Neural cell (in vitro differentiated cells): Measurements from ENCODE around the gene DDX24. TPM values are rescaled to one million over a fixed set of nuclear protein-coding genes. Genes with fewer than 3 reads are reported as not detected.

ENCODE experiments used
- H2AFZ ChIP-seq: fragments of 200-600, 300-800 bp; sonication (generic), shearing (Covaris generic); 2 replicates; pipeline ENCODE4 v1.6.0; 2014; ENCODE audit warnings: low read depth, mild to moderate bottlenecking, antibody characterized with exemption, low read length, moderate library complexity
- H3F3A ChIP-seq: fragments of 200-600 bp; shearing (Covaris generic); 2 replicates; pipeline ENCODE4 v1.6.1; 2016; ENCODE audit warnings: mild to moderate bottlenecking, moderate library complexity, mixed read lengths, antibody characterized with exemption, low read length; ENCODE audit not compliant: insufficient read depth, poor library complexity, severe bottlenecking
- H3K27ac ChIP-seq: fragments of 200-600, 300-800 bp; sonication (generic), shearing (Covaris generic); 2 replicates; pipeline ENCODE4 v1.5.1; 2014; ENCODE audit warnings: mild to moderate bottlenecking, low read length, moderate library complexity
- H3K27me3 ChIP-seq: fragments of 300-800, 200-600 bp; sonication (generic), shearing (Covaris generic); 2 replicates; pipeline ENCODE4 v1.6.0; 2014; ENCODE audit warnings: mild to moderate bottlenecking, low read depth, low read length, moderate library complexity; ENCODE audit not compliant: insufficient read depth
- H3K36me3 ChIP-seq: fragments of 300-800, 200-600 bp; sonication (generic), shearing (Covaris generic); 2 replicates; pipeline ENCODE4 v1.5.1; 2014; ENCODE audit warnings: mild to moderate bottlenecking, antibody characterized with exemption, low read length, moderate library complexity; ENCODE audit not compliant: insufficient read depth
- H3K4me2 ChIP-seq: fragments of 300-800, 200-600 bp; sonication (generic), shearing (Covaris generic); 2 replicates; pipeline ENCODE4 v1.6.0; 2014; ENCODE audit warnings: mild to moderate bottlenecking, low read length
- H3K4me3 ChIP-seq: fragments of 300-800, 200-600 bp; sonication (generic), shearing (Covaris generic); 2 replicates; pipeline ENCODE4 v1.5.1; 2014; ENCODE audit warnings: mild to moderate bottlenecking, low read length, moderate library complexity
- H3K79me2 ChIP-seq: fragments of 200-600 bp; shearing (Covaris generic); replicated peaks from 2 replicates; pipeline ENCODE4 v1.6.0; 2014; ENCODE audit warnings: mild to moderate bottlenecking, low read length, moderate library complexity; ENCODE audit not compliant: insufficient read depth
- H3K9ac ChIP-seq: fragments of 300-800, 200-600 bp; sonication (generic), shearing (Covaris generic); 2 replicates; pipeline ENCODE4 v1.6.1; 2016; ENCODE audit warnings: mild to moderate bottlenecking, low read length, mixed read lengths
- H3K9me2 ChIP-seq: fragments of 200-600 bp; shearing (Covaris generic); 2 replicates; pipeline ENCODE4 v1.6.1; 2016; ENCODE audit warnings: mild to moderate bottlenecking, low read length, mixed read lengths; ENCODE audit not compliant: insufficient read depth
- H3K9me3 ChIP-seq: fragments of 200-600, 300-800 bp; sonication (generic), shearing (Covaris generic); 2 replicates; pipeline ENCODE4 v1.6.1; 2016; ENCODE audit warnings: mild to moderate bottlenecking, mixed run types, low read length, moderate library complexity, mixed read lengths
- H4K20me1 ChIP-seq: fragments of 200-600 bp; shearing (Covaris generic); 2 replicates; pipeline ENCODE4 v1.6.1; 2016; ENCODE audit warnings: mild to moderate bottlenecking, mixed run types; ENCODE audit not compliant: insufficient read depth
- CTCF ChIP-seq: fragments of 450-650 bp; IDR thresholded peaks from 2 replicates; pipeline ENCODE4 v1.5.1; 2014; ENCODE audit warnings: antibody characterized with exemption, mild to moderate bottlenecking, moderate library complexity; ENCODE audit not compliant: poor library complexity, severe bottlenecking
- EP300 ChIP-seq: fragments of 450-650 bp; conservative IDR thresholded peaks from 2 replicates; pipeline ENCODE4 v1.6.1; 2014; ENCODE audit warnings: antibody characterized with exemption, mild to moderate bottlenecking, moderate library complexity; ENCODE audit not compliant: poor library complexity, severe bottlenecking
- EZH2 ChIP-seq: fragments of 200-600, 300-800 bp; shearing (Covaris generic), sonication (generic); IDR thresholded peaks from 2 replicates; pipeline ENCODE4 v1.6.1; 2014; ENCODE audit warnings: antibody characterized with exemption, low read length, borderline replicate concordance, mild to moderate bottlenecking; ENCODE audit not compliant: insufficient read depth, poor library complexity, severe bottlenecking
- MXI1 ChIP-seq: fragments of 450-650 bp; conservative IDR thresholded peaks from 2 replicates; pipeline ENCODE4 v1.6.1; 2014; ENCODE audit warnings: antibody characterized with exemption, mild to moderate bottlenecking; ENCODE audit not compliant: poor library complexity, severe bottlenecking
- POLR2AphosphoS5 ChIP-seq: IDR thresholded peaks from 2 replicates; pipeline ENCODE4 v1.6.1; 2012
- RAD21 ChIP-seq: fragments of 450-650 bp; conservative IDR thresholded peaks from 2 replicates; pipeline ENCODE4 v1.6.1; 2014; ENCODE audit warnings: antibody characterized with exemption, mild to moderate bottlenecking, moderate library complexity
- SMC3 ChIP-seq: fragments of 450-650 bp; conservative IDR thresholded peaks from 2 replicates; pipeline ENCODE4 v1.6.1; 2014; ENCODE audit warnings: antibody characterized with exemption, mild to moderate bottlenecking, moderate library complexity; ENCODE audit not compliant: poor library complexity
- TAF1 ChIP-seq: IDR thresholded peaks from 2 replicates; pipeline ENCODE4 v1.6.1; 2012; ENCODE audit warnings: low read depth
- polyA plus RNA-seq: library from polyadenylated mRNA; depleted of rRNA; stranded (reverse); fragments of >200 nt; gene quantifications from 2 replicates; pipeline ENCODE4 v1.2.3, GENCODE V29; 2014
- TF ChIP-seq, protein P1 (sequence below): IDR thresholded peaks from 2 replicates; pipeline ENCODE4 v1.6.1; 2012; ENCODE audit warnings: borderline replicate concordance

DDX24 gene
- polyA plus RNA-seq, 1 donor from 2014 or later, result 177 TPM

- TF ChIP-seq CTCF (peak; percentile 41), POLR2AphosphoS5 (no peak), EZH2 (no peak)
- peak within 1 kb of the TSS; percentile 37 for H2AFZ ChIP-seq
- no peaks in the 10 kb centered on the region for H3K9me2 ChIP-seq
- H3K9me3 ChIP-seq, result no peaks in the 10 kb centered on the region
- H3F3A ChIP-seq, result no peaks in the 10 kb centered on the region
- H4K20me1 ChIP-seq, result no peaks in the 10 kb centered on the region
- no peaks in the 10 kb centered on the region for H3K36me3 ChIP-seq
- H3K27me3 ChIP-seq, result no peaks in the 10 kb centered on the region
- peak within 1 kb of the TSS; percentile 62 for H3K4me3 ChIP-seq
- no peak within 1 kb of the TSS for H3K27ac ChIP-seq
- H3K4me2 ChIP-seq, result peak within 1 kb of the TSS; percentile 72
- H3K9ac ChIP-seq, result peak within 1 kb of the TSS; percentile 51
- H3K79me2 ChIP-seq, result no peaks in the 10 kb centered on the region
Observed at GRCh38 chr14:94129111-94129757, 48.2 kb upstream of the DDX24 start, which contains the start of gene IFI27L2. Gene IFI27L2 (minus strand): TSS chr14:94129604. CDS start chr14:94129564, 40 bp downstream.

DNA sequence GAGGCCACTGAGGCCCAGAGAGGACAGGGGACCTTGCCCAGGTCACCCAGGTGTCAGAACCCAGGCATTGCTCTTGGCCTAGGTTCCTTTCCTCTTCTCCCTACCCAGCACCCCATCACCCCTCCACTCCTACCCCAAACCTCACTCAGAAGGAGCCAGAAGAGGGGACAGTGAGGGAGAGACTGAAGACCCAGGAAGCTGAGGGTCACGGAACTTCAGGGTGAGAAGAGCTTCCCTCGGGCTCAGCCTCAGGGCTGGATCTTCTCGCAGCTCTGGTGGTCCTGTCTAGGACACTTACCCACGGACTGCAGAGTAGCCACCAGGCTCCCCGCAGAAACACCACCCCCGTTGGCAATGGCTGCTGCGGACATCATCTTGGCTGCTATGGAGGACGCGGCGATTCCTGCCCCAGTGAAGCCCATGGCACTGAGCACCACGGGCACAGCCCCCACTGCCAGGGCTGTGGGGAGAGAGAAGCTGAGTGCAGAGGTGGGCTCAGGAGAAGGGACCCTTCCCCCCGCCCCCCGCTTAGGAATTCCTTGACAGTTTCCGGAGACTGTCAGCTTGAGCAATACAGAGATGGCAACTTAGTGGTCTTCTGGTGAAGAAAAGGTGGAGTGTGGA lies 47.3 kb upstream of the DDX24 start:
- no peak overlapping the region for H2AFZ ChIP-seq

More for the DNA sequence above, 47.3 kb upstream of the DDX24 start:
- Histone ChIP-seq H3K9me2 (no peaks in the 10 kb centered on the region), H3K27me3 (no peaks in the 10 kb centered on the region), H3K9me3 (no peaks in the 10 kb centered on the region), H3K36me3 (no peaks in the 10 kb centered on the region), H4K20me1 (no peaks in the 10 kb centered on the region), H3K4me3 (no peak overlapping the region), H3F3A (no peaks in the 10 kb centered on the region), H3K27ac (no peak overlapping the region), H3K9ac (no peak overlapping the region), H3K4me2 (no peak overlapping the region), H3K79me2 (no peaks in the 10 kb centered on the region)
- no peak for TF ChIP-seq EZH2
- TF ChIP-seq EP300, result no peak
- no peak for TF ChIP-seq RAD21
- TF ChIP-seq TAF1, result no peak
- no peak for TF ChIP-seq CTCF
- TF ChIP-seq, protein P1, sequence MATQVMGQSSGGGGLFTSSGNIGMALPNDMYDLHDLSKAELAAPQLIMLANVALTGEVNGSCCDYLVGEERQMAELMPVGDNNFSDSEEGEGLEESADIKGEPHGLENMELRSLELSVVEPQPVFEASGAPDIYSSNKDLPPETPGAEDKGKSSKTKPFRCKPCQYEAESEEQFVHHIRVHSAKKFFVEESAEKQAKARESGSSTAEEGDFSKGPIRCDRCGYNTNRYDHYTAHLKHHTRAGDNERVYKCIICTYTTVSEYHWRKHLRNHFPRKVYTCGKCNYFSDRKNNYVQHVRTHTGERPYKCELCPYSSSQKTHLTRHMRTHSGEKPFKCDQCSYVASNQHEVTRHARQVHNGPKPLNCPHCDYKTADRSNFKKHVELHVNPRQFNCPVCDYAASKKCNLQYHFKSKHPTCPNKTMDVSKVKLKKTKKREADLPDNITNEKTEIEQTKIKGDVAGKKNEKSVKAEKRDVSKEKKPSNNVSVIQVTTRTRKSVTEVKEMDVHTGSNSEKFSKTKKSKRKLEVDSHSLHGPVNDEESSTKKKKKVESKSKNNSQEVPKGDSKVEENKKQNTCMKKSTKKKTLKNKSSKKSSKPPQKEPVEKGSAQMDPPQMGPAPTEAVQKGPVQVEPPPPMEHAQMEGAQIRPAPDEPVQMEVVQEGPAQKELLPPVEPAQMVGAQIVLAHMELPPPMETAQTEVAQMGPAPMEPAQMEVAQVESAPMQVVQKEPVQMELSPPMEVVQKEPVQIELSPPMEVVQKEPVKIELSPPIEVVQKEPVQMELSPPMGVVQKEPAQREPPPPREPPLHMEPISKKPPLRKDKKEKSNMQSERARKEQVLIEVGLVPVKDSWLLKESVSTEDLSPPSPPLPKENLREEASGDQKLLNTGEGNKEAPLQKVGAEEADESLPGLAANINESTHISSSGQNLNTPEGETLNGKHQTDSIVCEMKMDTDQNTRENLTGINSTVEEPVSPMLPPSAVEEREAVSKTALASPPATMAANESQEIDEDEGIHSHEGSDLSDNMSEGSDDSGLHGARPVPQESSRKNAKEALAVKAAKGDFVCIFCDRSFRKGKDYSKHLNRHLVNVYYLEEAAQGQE, result no peak
- TF ChIP-seq SMC3, result no peak
- no peak for TF ChIP-seq POLR2AphosphoS5
- TF ChIP-seq MXI1, result no peak
